T1000 (cell line): Measurements from ENCODE around the gene CCT7.

Experiments used
- DNase-seq: peaks from one replicate; lab custom pipeline; 2025; ENCODE audit warnings: mixed read lengths; lab: John Stamatoyannopoulos, UW

The CCT7 gene

GRCh38 chr2:73268830-73269685, 35.0 kb downstream of the CCT7 start:
- no peak for DNase-seq

- DNase-seq, result no peak
These were observed 35.8 kb downstream of the CCT7 start for GRCh38 chr2:73269686-73270465.

- DNase-seq, result no peak
These were observed 38.2 kb downstream of the CCT7 start for GRCh38 chr2:73272270-73272669.

GRCh38 chr2:73279852-73280251, 45.7 kb downstream of the CCT7 start:
- no peak for DNase-seq

- DNase-seq, result no peak
These were observed 47.1 kb downstream of the CCT7 start for GRCh38 chr2:73281244-73281643.

- DNase-seq, result no peak
These were observed 48.9 kb downstream of the CCT7 start for GRCh38 chr2:73282924-73283544.

- no peak for DNase-seq
These were observed 49.6 kb downstream of the CCT7 start for GRCh38 chr2:73283545-73284295.

- peak; percentile 10 for DNase-seq
These were observed 50.4 kb downstream of the CCT7 start, which contains the start of gene FBXO41 for GRCh38 chr2:73284296-73285158. FBXO41 (minus strand) TSS chr2:73284478; CDS start chr2:73269630, 14,848 bp downstream.

- DNase-seq, result no peak
These were observed 51.1 kb downstream of the CCT7 start for GRCh38 chr2:73285159-73285739.

GRCh38 chr2:73286134-73286655, 52.1 kb downstream of the CCT7 start:
- no peak for DNase-seq

GRCh38 chr2:73289304-73289703, 55.2 kb downstream of the CCT7 start:
- no peak for DNase-seq

GRCh38 chr2:73290049-73290839, 56.1 kb downstream of the CCT7 start:
- DNase-seq, result no peak

- DNase-seq, result peak; percentile 6
These were observed 57.0 kb downstream of the CCT7 start for GRCh38 chr2:73291093-73291460.

- DNase-seq, result no peak
These were observed 57.6 kb downstream of the CCT7 start for GRCh38 chr2:73291461-73292315.

GRCh38 chr2:73292316-73292905, 58.3 kb downstream of the CCT7 start:
- DNase-seq, result no peak

- no peak for DNase-seq
These were observed 58.9 kb downstream of the CCT7 start for GRCh38 chr2:73292906-73293533.

GRCh38 chr2:73293534-73294171, 59.5 kb downstream of the CCT7 start, which contains the start of gene EGR4:
EGR4 (minus strand) TSS chr2:73293548; CDS start chr2:73293317, 231 bp downstream.
- DNase-seq, result no peak
